Esophagus muscularis mucosa (tissue), 4 donors: ENCODE results near the gene NRCAM. TPM values are rescaled to one million over a fixed set of nuclear protein-coding genes. Genes with fewer than 3 reads are reported as not detected.

ENCODE experiments used
- DNase-seq: peaks from one replicate; pipeline ENCODE4 v3.0.0-alpha.2; 2017; ENCODE audit errors: extremely low spot score
- H3K27ac ChIP-seq, 4 donors: fragments of 200-600 bp; sonication (generic); replicated peaks in 1 of 4; 1 replicate in 3 of 4; 2 replicates in 1 of 4; pipeline ENCODE4 v1.5.1; 2016 to 2019; ENCODE audit warnings: mild to moderate bottlenecking in 1 of 4
- H3K27me3 ChIP-seq, 4 donors: fragments of 200-600 bp; sonication (generic); one replicate each; pipeline versions ENCODE4 v1.5.1 to v1.6.0; 2016 to 2019
- H3K36me3 ChIP-seq, 4 donors: fragments of 200-600 bp; sonication (generic); one replicate each; pipeline ENCODE4 v1.5.1; 2016 to 2019
- H3K4me1 ChIP-seq, 4 donors: fragments of 200-600 bp; sonication (generic); one replicate each; pipeline ENCODE4 v1.5.1; 2016 to 2019
- H3K4me3 ChIP-seq, 4 donors: fragments of 200-600 bp; sonication (generic); 1 replicate in 2 of 4; 2 replicates in 2 of 4; pipeline ENCODE4 v1.5.1; 2016 to 2019; ENCODE audit warnings: mild to moderate bottlenecking in 4 of 4, moderate library complexity in 1 of 4
- H3K9me3 ChIP-seq, 4 donors: fragments of 200-600 bp; sonication (generic); 1 replicate in 3 of 4; 2 replicates in 1 of 4; pipeline ENCODE4 v1.5.1; 2016 to 2019
- EP300 ChIP-seq: sonication (generic); formaldehyde crosslinking; IDR thresholded peaks from one replicate; pipeline ENCODE4 v1.6.1; 2017; ENCODE audit warnings: antibody characterized with exemption
- POLR2A ChIP-seq: fragments of 450-650 bp; IDR thresholded peaks from one replicate; pipeline ENCODE4 v1.6.1; 2017; ENCODE audit warnings: antibody characterized with exemption, moderate library complexity, mild to moderate bottlenecking, low read depth
- POLR2AphosphoS5 ChIP-seq, 2 donors: sonication (generic); formaldehyde crosslinking; IDR thresholded peaks; one replicate each; pipeline ENCODE4 v1.6.1; 2017; ENCODE audit warnings: antibody characterized with exemption in 2 of 2
- WGBS: methylation state at CpG from one replicate; pipeline ENCODE4 v1.1.5; 2018; 5-methylcytosine and 5-hydroxymethylcytosine counted together
- intact Hi-C: fragments of 100-400 bp; cut with DNase I; formaldehyde crosslinking; loops from one replicate; pipeline ENCODE4 v1.15.1; 2023
- total RNA-seq, 4 donors: library from RNA; depleted of rRNA; stranded (reverse); fragments of >200 nt; gene quantifications; one replicate each; pipeline versions ENCODE4 v1.1.0 to v1.2.1, GENCODE V29; 2016
- TF ChIP-seq, protein P1 (sequence below), 3 experiments: fragments of 200-600 bp in 2 of 3; fragments of 450-650 bp in 1 of 3; sonication (generic) in 2 of 3; IDR thresholded peaks; one replicate each; pipeline ENCODE4 v1.5.1; 2017 to 2019; ENCODE audit warnings: antibody characterized with exemption in 3 of 3, mild to moderate bottlenecking in 2 of 3, moderate library complexity in 1 of 3

The NRCAM gene
- total RNA-seq, 4 donors from 2014 or later, result 2.9 to 5.2 (median 3.3) TPM

DNA sequence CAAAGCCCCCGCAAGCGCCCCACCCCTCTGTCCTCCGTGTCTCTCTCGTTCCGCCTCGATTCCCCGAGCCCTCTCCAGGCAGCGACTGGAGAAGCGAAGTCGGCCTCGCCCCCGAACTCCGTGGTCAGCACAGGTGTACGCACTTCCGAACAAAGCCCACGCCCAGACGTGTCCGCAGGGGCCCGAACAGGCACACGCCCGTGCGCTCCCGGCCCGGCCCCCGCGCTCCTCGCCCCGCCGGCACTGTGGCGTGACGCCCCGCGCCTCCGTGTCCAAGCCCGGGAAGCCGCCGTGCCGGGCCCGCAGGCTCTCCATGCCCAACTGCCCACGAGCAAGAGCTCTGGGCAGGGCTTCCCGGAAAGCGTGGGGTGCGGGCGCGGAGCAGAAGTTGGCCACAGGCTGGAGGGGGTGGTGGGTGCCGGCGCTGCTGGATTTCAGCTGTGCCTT is 662 bp downstream of the NRCAM start:
- peaks cover 0 to 77% (median 35%) of the 10 kb centered on the region in 4 donors for H3K27me3 ChIP-seq
- no peak overlapping the region for H3K27ac ChIP-seq
- DNase-seq, result no peak
- H3K9me3 ChIP-seq, result no peaks in the 10 kb centered on the region
- peak overlapping the region; percentile 53 to 63 (median 55) for H3K4me3 ChIP-seq
- TF ChIP-seq, protein P1, sequence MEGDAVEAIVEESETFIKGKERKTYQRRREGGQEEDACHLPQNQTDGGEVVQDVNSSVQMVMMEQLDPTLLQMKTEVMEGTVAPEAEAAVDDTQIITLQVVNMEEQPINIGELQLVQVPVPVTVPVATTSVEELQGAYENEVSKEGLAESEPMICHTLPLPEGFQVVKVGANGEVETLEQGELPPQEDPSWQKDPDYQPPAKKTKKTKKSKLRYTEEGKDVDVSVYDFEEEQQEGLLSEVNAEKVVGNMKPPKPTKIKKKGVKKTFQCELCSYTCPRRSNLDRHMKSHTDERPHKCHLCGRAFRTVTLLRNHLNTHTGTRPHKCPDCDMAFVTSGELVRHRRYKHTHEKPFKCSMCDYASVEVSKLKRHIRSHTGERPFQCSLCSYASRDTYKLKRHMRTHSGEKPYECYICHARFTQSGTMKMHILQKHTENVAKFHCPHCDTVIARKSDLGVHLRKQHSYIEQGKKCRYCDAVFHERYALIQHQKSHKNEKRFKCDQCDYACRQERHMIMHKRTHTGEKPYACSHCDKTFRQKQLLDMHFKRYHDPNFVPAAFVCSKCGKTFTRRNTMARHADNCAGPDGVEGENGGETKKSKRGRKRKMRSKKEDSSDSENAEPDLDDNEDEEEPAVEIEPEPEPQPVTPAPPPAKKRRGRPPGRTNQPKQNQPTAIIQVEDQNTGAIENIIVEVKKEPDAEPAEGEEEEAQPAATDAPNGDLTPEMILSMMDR (IDR thresholded peaks at IDR 0.05), result no peak
- TF ChIP-seq EP300, result no peak
- no peak for TF ChIP-seq POLR2AphosphoS5 (IDR thresholded peaks at IDR 0.05)
- TF ChIP-seq POLR2A, result no peak
- no peaks in the 10 kb centered on the region for H3K36me3 ChIP-seq
- intact Hi-C loops, result no loop called here
- peaks cover 18 to 30% (median 26%) of the 10 kb centered on the region in 4 donors for H3K4me1 ChIP-seq
- WGBS, result 0% methylated on average over 10 of the region's 47 CpGs

DNA sequence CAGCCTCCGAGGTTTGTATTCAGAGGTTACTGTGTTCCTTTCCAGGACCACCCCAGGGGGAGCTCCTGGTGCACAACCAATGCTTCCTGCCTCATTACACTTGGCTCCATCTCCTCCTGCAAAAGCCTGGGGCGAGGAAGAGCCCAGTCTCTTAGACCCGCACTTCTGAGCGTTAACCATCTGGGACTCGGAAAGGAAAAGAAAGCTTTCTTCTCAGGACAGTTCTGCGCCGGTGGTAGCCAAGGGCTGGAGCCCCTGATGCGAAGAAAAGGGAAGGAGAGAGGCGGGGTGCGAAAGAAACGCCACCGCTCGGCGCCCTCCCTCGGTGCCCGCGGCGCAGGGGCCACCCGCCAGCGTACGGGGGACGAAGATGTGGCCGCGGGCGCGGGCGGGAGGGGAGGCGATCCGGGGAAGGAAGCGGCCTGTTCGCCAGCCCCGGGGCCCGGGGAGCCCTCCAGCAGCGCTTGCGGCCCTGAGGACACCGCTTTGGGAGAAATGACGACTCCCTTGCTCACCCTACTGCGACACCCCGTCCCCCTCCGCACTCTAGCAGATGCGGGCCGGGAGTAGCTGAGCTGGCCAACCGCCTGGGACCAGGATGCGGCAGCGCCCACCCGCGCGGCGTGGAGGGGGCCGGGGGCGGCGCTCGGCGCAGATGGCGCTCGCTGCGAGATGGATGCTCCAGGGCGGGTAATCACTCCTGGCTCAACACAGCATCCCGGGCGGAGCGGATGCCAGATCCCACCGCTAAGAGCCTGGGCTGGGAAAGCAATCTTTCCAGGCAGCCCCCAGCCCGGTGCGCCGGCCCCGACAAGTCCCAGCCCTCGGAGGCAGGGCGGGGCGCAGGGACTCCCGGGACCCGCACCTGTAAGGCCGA is 1.3 kb downstream of the NRCAM start:
- no peak for DNase-seq
- no peaks in the 10 kb centered on the region for H3K9me3 ChIP-seq
- H3K4me1 ChIP-seq, result peaks cover 18 to 30% (median 26%) of the 10 kb centered on the region in 4 donors
- H3K36me3 ChIP-seq, result no peaks in the 10 kb centered on the region
- no peak for TF ChIP-seq EP300
- TF ChIP-seq POLR2AphosphoS5 (IDR thresholded peaks at IDR 0.05), result no peak
- TF ChIP-seq POLR2A, result no peak
- TF ChIP-seq, protein P1 (IDR thresholded peaks at IDR 0.05), result no peak
- WGBS, result 3% methylated on average over 31 of the region's 72 CpGs
- peaks cover 0 to 77% (median 35%) of the 10 kb centered on the region in 4 donors for H3K27me3 ChIP-seq
- intact Hi-C loops, result no loop called here
- peak overlapping the region; percentile 53 to 63 (median 55) for H3K4me3 ChIP-seq
- no peak overlapping the region for H3K27ac ChIP-seq

DNA sequence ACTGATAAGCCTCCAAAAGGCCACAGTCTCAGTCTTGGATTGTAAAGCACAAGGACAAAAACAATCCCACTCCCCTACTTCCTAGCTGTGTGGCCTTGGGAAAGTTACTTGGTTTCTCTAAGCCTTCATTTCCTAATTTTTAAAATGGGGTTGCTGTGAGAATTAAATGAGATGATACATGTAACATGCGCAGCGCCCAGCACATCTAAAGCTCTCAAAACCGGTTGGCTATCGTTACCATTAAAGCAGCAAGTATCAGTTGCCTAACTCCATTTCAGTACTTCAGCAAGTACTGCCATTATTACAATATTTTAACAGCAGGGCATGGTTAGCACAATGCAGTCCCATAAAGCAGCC is 1.9 kb downstream of the NRCAM start:
- H3K4me3 ChIP-seq, result peak overlapping the region; percentile 53 to 63 (median 55)
- no peaks in the 10 kb centered on the region for H3K9me3 ChIP-seq
- H3K36me3 ChIP-seq, result no peaks in the 10 kb centered on the region
- H3K27ac ChIP-seq, result no peak overlapping the region
- TF ChIP-seq POLR2A (no peak), POLR2AphosphoS5 (IDR thresholded peaks at IDR 0.05) (no peak), EP300 (no peak)
- TF ChIP-seq, protein P1 (IDR thresholded peaks at IDR 0.05), result no peak
- no peak for DNase-seq
- peaks cover 18 to 30% (median 26%) of the 10 kb centered on the region in 4 donors for H3K4me1 ChIP-seq
- peaks cover 0 to 73% (median 35%) of the 10 kb centered on the region in 4 donors for H3K27me3 ChIP-seq
- 60% methylated on average over 4 of the region's 4 CpGs for WGBS
- intact Hi-C loops, result no loop called here

- Histone ChIP-seq H3K4me3 (no peak overlapping the region), H3K9me3 (no peaks in the 10 kb centered on the region), H3K27ac (no peak overlapping the region), H3K4me1 (peaks cover 18 to 30% (median 26%) of the 10 kb centered on the region in 4 donors), H3K36me3 (no peaks in the 10 kb centered on the region), H3K27me3 (peaks cover 0 to 63% (median 33%) of the 10 kb centered on the region in 4 donors)
- no peak for DNase-seq
- TF ChIP-seq EP300, result no peak
- TF ChIP-seq POLR2AphosphoS5 (IDR thresholded peaks at IDR 0.05), result no peak
- TF ChIP-seq POLR2A, result no peak
- TF ChIP-seq, protein P1 (IDR thresholded peaks at IDR 0.05), result no peak
- WGBS, result 89% methylated on average over 4 of the region's 4 CpGs
- intact Hi-C loops, result no loop called here
These were observed 2.9 kb downstream of the NRCAM start for GRCh38 chr7:108453320-108453719.
